DND-41 (cell line): Measurements from ENCODE around the gene NHERF2.

Experiments
- EZH2 ChIP-seq: IDR thresholded peaks from 3 replicates; pipeline ENCODE4 v1.6.1; 2012; ENCODE audit warnings: borderline replicate concordance, low read depth, mild to moderate bottlenecking, moderate library complexity, low read length, inconsistent platforms; ENCODE audit not compliant: severe bottlenecking
- TF ChIP-seq, protein P1 (sequence below): IDR thresholded peaks from 2 replicates; pipeline ENCODE4 v1.5.1; 2012; ENCODE audit warnings: borderline replicate concordance, low read length, moderate library complexity, mild to moderate bottlenecking; ENCODE audit not compliant: poor library complexity, severe bottlenecking; ENCODE audit errors: extremely low read depth

DNA sequence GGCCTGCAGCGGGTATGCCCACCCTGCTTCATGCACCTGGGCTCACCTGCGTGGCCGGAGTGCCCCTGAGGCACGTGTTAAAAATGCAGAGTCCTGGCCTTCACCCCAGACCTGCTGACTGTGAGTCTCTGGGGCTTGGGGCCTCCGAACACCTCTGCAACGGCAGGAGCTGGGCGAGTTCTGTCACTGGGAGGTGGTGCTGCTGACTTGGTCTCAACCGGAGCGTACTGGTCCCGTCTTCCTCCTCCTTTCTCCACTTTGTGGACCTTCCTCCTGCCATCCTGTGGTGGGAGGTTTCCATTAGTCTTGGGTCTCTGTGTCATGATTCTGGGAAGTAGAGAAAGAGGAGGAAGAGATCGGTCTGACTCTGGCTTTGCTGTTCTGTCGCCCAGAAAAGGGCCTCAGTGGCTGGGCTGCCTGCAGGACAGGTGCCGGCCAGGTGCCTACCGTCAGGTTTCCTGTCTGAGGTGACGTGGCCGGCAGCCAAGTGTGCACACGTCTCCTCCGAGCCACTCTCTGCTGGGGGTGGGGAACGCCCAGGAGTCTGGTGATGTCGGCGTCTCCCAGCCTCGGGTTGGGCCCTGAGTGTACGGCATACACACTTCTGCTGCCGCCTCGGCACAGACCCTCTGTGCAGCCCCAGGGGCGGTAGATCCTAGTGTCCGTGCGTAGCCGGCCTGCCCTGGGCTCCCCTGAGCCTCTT, 28.0 kb downstream of the NHERF2 start:
- TF ChIP-seq, protein P1, sequence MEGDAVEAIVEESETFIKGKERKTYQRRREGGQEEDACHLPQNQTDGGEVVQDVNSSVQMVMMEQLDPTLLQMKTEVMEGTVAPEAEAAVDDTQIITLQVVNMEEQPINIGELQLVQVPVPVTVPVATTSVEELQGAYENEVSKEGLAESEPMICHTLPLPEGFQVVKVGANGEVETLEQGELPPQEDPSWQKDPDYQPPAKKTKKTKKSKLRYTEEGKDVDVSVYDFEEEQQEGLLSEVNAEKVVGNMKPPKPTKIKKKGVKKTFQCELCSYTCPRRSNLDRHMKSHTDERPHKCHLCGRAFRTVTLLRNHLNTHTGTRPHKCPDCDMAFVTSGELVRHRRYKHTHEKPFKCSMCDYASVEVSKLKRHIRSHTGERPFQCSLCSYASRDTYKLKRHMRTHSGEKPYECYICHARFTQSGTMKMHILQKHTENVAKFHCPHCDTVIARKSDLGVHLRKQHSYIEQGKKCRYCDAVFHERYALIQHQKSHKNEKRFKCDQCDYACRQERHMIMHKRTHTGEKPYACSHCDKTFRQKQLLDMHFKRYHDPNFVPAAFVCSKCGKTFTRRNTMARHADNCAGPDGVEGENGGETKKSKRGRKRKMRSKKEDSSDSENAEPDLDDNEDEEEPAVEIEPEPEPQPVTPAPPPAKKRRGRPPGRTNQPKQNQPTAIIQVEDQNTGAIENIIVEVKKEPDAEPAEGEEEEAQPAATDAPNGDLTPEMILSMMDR: no peak
- no peak for TF ChIP-seq EZH2
